Measurements from ENCODE around the gene SIL1. TPM values are rescaled to one million over a fixed set of nuclear protein-coding genes. Genes with fewer than 3 reads are reported as not detected.

The SIL1 gene
- total RNA-seq, 1 experiment from 2014 or later, result 10.7 TPM

- Mint-ChIP-seq H3K36me3 (no peaks in the 10 kb centered on the region), H3K27me3 (ENCODE audit: low read depth) (no peaks in the 10 kb centered on the region), H3K4me3 (no peak overlapping the region), H3K9me3 (no peaks in the 10 kb centered on the region), H3K27ac (no peak overlapping the region), H3K4me1 (peaks cover 24% of the 10 kb centered on the region)
- CTCF ChIA-PET, result interaction anchor here (0.7 to 3.0 kb wide), 6 partner anchors 7 to 312 kb away, joined by 3 to 9 read pairs (median 4); no protein-coding TSS in a partner anchor
- ATAC-seq (no peak), DNase-seq (ENCODE audit: low spot score) (no peak)
- TF ChIP-seq RORB (CRISPR knock-in tag; IDR thresholded peaks at IDR 0.05), result no peak
- no peak for TF ChIP-seq ZNF232 (CRISPR knock-in tag; IDR thresholded peaks at IDR 0.05)
- TF ChIP-seq ZNF416 (CRISPR knock-in tag; IDR thresholded peaks at IDR 0.05), result no peak
- no peak for TF ChIP-seq PREB (CRISPR knock-in tag; IDR thresholded peaks at IDR 0.05; ENCODE audit: borderline replicate concordance)
- no peak for TF ChIP-seq TP53 (CRISPR knock-in tag; IDR thresholded peaks at IDR 0.05)
- TF ChIP-seq SMAD3 (CRISPR knock-in tag; IDR thresholded peaks at IDR 0.05; ENCODE audit: borderline replicate concordance), result no peak
- no peak for TF ChIP-seq MYBL2 (CRISPR knock-in tag; IDR thresholded peaks at IDR 0.05)
- TF ChIP-seq ZNF281 (CRISPR knock-in tag; IDR thresholded peaks at IDR 0.05), result no peak
- POLR2A ChIA-PET, result no interaction called here
Measured at GRCh38 chr5:138953387-138954256, 244.5 kb downstream of the SIL1 start.

GRCh38 chr5:138952962-138953361 is 245.2 kb downstream of the SIL1 start:
- Mint-ChIP-seq H3K36me3 (no peaks in the 10 kb centered on the region), H3K9me3 (no peaks in the 10 kb centered on the region), H3K27me3 (ENCODE audit: low read depth) (no peaks in the 10 kb centered on the region), H3K27ac (no peak overlapping the region), H3K4me1 (peaks cover 29% of the 10 kb centered on the region), H3K4me3 (no peak overlapping the region)
- ChIA-PET POLR2A (no interaction called here), CTCF (interaction anchor here (0.7 to 2.2 kb wide), 4 partner anchors 10 to 201 kb away, joined by 3 to 7 read pairs (median 3); no protein-coding TSS in a partner anchor)
- no peak for TF ChIP-seq OVOL2 (CRISPR knock-in tag; IDR thresholded peaks at IDR 0.05; ENCODE audit: borderline replicate concordance)
- no peak for ATAC-seq
- no peak for DNase-seq (ENCODE audit: low spot score)

GRCh38 chr5:138951986-138952735 is 246.0 kb downstream of the SIL1 start:
- Mint-ChIP-seq H3K4me1 (peaks cover 36% of the 10 kb centered on the region), H3K36me3 (no peaks in the 10 kb centered on the region), H3K27me3 (ENCODE audit: low read depth) (no peaks in the 10 kb centered on the region), H3K4me3 (no peak overlapping the region), H3K9me3 (no peaks in the 10 kb centered on the region), H3K27ac (no peak overlapping the region)
- ChIA-PET POLR2A (no interaction called here), CTCF (no interaction called here)
- TF ChIP-seq ZNF121 (CRISPR knock-in tag; IDR thresholded peaks at IDR 0.05), result no peak
- TF ChIP-seq MXD4 (CRISPR knock-in tag; IDR thresholded peaks at IDR 0.05; ENCODE audit: borderline replicate concordance), result no peak
- no peak for TF ChIP-seq ZNF423 (CRISPR knock-in tag; IDR thresholded peaks at IDR 0.05)
- no peak for TF ChIP-seq ERG (CRISPR knock-in tag; IDR thresholded peaks at IDR 0.05)
- no peak for TF ChIP-seq ZNF416 (CRISPR knock-in tag; IDR thresholded peaks at IDR 0.05)
- no peak for TF ChIP-seq NFE2L1 (CRISPR knock-in tag; IDR thresholded peaks at IDR 0.05)
- TF ChIP-seq ETV6 (CRISPR knock-in tag; IDR thresholded peaks at IDR 0.05), result no peak
- no peak for TF ChIP-seq CREM (CRISPR knock-in tag; IDR thresholded peaks at IDR 0.05)
- TF ChIP-seq HMGXB4 (CRISPR knock-in tag; IDR thresholded peaks at IDR 0.05), result no peak
- no peak for TF ChIP-seq ZNF232 (CRISPR knock-in tag; IDR thresholded peaks at IDR 0.05)
- no peak for TF ChIP-seq RELA (CRISPR knock-in tag; IDR thresholded peaks at IDR 0.05; ENCODE audit: borderline replicate concordance)
- no peak for TF ChIP-seq FOXP4 (CRISPR knock-in tag; IDR thresholded peaks at IDR 0.05)
- TF ChIP-seq ESRRA (CRISPR knock-in tag; IDR thresholded peaks at IDR 0.05; ENCODE audit: borderline replicate concordance), result no peak
- no peak for TF ChIP-seq TEAD4 (CRISPR knock-in tag; IDR thresholded peaks at IDR 0.05)
- no peak for DNase-seq (ENCODE audit: low spot score)
- no peak for ATAC-seq

All from WTC11 (cell line).